ENCODE results near the gene MPIG6B. TPM values are rescaled to one million over a fixed set of nuclear protein-coding genes. Genes with fewer than 3 reads are reported as not detected.

MPIG6B gene
- total RNA-seq, 1 donor from 2014 or later = not detected

- H3K9me3 Mint-ChIP-seq (ENCODE audit: unreplicated experiment) = no peaks in the 10 kb centered on the region
- no peak for DNase-seq (ENCODE audit: low read depth)
- Histone ChIP-seq H2AFZ (ENCODE audit: low read depth, low read length) (no peak overlapping the region), H3K9ac (ENCODE audit: low read length) (no peak overlapping the region), H3K36me3 (ENCODE audit: insufficient read depth, low read length) (no peaks in the 10 kb centered on the region), H4K20me1 (ENCODE audit: insufficient read depth, low read length) (no peaks in the 10 kb centered on the region), H3K9me3 (ENCODE audit: insufficient read depth, low read depth, low read length) (no peaks in the 10 kb centered on the region), H3K4me1 (ENCODE audit: insufficient read depth, low read length) (peaks cover 8% of the 10 kb centered on the region), H3K27me3 (ENCODE audit: insufficient read depth, low read length) (no peaks in the 10 kb centered on the region), H3K27ac (ENCODE audit: low read depth, low read length) (no peak overlapping the region), H3K4me2 (ENCODE audit: low read length) (no peak overlapping the region), H3K4me3 (ENCODE audit: insufficient read depth, low read depth, low read length) (no peak overlapping the region), H3K79me2 (ENCODE audit: insufficient read depth, low read length) (no peaks in the 10 kb centered on the region)
- H3K4me3 Mint-ChIP-seq (ENCODE audit: unreplicated experiment) = no peak overlapping the region
- H3K4me1 Mint-ChIP-seq (ENCODE audit: low read depth, unreplicated experiment) = no peaks in the 10 kb centered on the region
- no peaks in the 10 kb centered on the region for H3K27me3 Mint-ChIP-seq (ENCODE audit: low read depth, unreplicated experiment)
- no peak for TF ChIP-seq EZH2 (IDR thresholded peaks at IDR 0.05; ENCODE audit: insufficient read depth, low read length)
- no peak for TF ChIP-seq CTCF (IDR thresholded peaks at IDR 0.05; ENCODE audit: insufficient read depth, low read depth, low read length)
- no peak overlapping the region for H3K27ac Mint-ChIP-seq (ENCODE audit: unreplicated experiment)
- peaks cover 2% of the 10 kb centered on the region for H3K36me3 Mint-ChIP-seq (ENCODE audit: low read depth, unreplicated experiment)
- FAIRE-seq = no peak
Measured at GRCh38 chr6:31770860-31771259, 47.7 kb downstream of the MPIG6B start.

- no peaks in the 10 kb centered on the region for H3K9me3 Mint-ChIP-seq (ENCODE audit: unreplicated experiment)
- H3K36me3 ChIP-seq (ENCODE audit: insufficient read depth, low read length) = no peaks in the 10 kb centered on the region
Measured at GRCh38 chr6:31771992-31772358, 48.8 kb downstream of the MPIG6B start.

More at GRCh38 chr6:31771992-31772358, 48.8 kb downstream of the MPIG6B start:
- no peak overlapping the region for H3K27ac ChIP-seq (ENCODE audit: low read depth, low read length)
- H3K9ac ChIP-seq (ENCODE audit: low read length) = no peak overlapping the region
- no peak for TF ChIP-seq EZH2 (IDR thresholded peaks at IDR 0.05; ENCODE audit: insufficient read depth, low read length)
- TF ChIP-seq CTCF (IDR thresholded peaks at IDR 0.05; ENCODE audit: insufficient read depth, low read depth, low read length) = no peak
- H2AFZ ChIP-seq (ENCODE audit: low read depth, low read length) = no peak overlapping the region
- H3K79me2 ChIP-seq (ENCODE audit: insufficient read depth, low read length) = no peaks in the 10 kb centered on the region
- Mint-ChIP-seq H3K4me3 (ENCODE audit: unreplicated experiment) (no peak overlapping the region), H3K27ac (ENCODE audit: unreplicated experiment) (no peak overlapping the region), H3K27me3 (ENCODE audit: low read depth, unreplicated experiment) (no peaks in the 10 kb centered on the region), H3K4me1 (ENCODE audit: low read depth, unreplicated experiment) (peaks cover 2% of the 10 kb centered on the region), H3K36me3 (ENCODE audit: low read depth, unreplicated experiment) (peaks cover 2% of the 10 kb centered on the region)
- FAIRE-seq (no peak), DNase-seq (ENCODE audit: low read depth) (peak; percentile 49)
- H3K4me3 ChIP-seq (ENCODE audit: insufficient read depth, low read depth, low read length) = no peak overlapping the region
- H3K9me3 ChIP-seq (ENCODE audit: insufficient read depth, low read depth, low read length) = no peaks in the 10 kb centered on the region
- no peaks in the 10 kb centered on the region for H4K20me1 ChIP-seq (ENCODE audit: insufficient read depth, low read length)
- no peaks in the 10 kb centered on the region for H3K27me3 ChIP-seq (ENCODE audit: insufficient read depth, low read length)
- H3K4me1 ChIP-seq (ENCODE audit: insufficient read depth, low read length) = peaks cover 7% of the 10 kb centered on the region
- no peak overlapping the region for H3K4me2 ChIP-seq (ENCODE audit: low read length)
